CD4-positive, alpha-beta T cell treated with Interleukin-12 subunit alpha and Interleukin-12 subunit beta, for 1 hour (primary cell): Measurements from ENCODE around the gene USP38.
"Not testable (repeated sequence)": the region's sequence is repeated elsewhere in the genome, so short reads cannot be mapped to it uniquely, and the experiment has no call there.

Source experiments
- DNase-seq: peaks from one replicate; pipeline ENCODE4 v3.0.0-alpha.2; 2020

USP38 gene

GRCh38 chr4:143184503-143185252, at the start of gene USP38:
Gene USP38, plus strand, starts transcription at chr4:143184917. Its CDS starts 534 bp downstream, at chr4:143185451.
- peak; percentile 90 for DNase-seq

- DNase-seq = no peak
These were observed 49.4 kb upstream of the USP38 start for GRCh38 chr4:143135358-143135757.

- no peak for DNase-seq
These were observed 44.0 kb upstream of the USP38 start for GRCh38 chr4:143140696-143141095.

GRCh38 chr4:143148521-143148920, 36.2 kb upstream of the USP38 start:
- no peak for DNase-seq

- no peak for DNase-seq
These were observed 27.9 kb upstream of the USP38 start for GRCh38 chr4:143156853-143157252.

GRCh38 chr4:143163614-143164013, 21.1 kb upstream of the USP38 start:
- no peak for DNase-seq

- not testable (repeated sequence) for DNase-seq
These were observed 18.0 kb upstream of the USP38 start for GRCh38 chr4:143166722-143167121.

GRCh38 chr4:143178923-143179322, 5.8 kb upstream of the USP38 start:
- no peak for DNase-seq

- DNase-seq = no peak
These were observed 1.1 kb upstream of the USP38 start for GRCh38 chr4:143183513-143184216.

GRCh38 chr4:143184217-143184502, 557 bp upstream of the USP38 start:
- no peak for DNase-seq

- peak; percentile 25 for DNase-seq
These were observed 763 bp downstream of the USP38 start for GRCh38 chr4:143185253-143186107.

- no peak for DNase-seq
These were observed 1.5 kb downstream of the USP38 start for GRCh38 chr4:143186212-143186611.

- DNase-seq = peak; percentile 27
These were observed 1.9 kb downstream of the USP38 start for GRCh38 chr4:143186649-143187048.

- no peak for DNase-seq
These were observed 3.7 kb downstream of the USP38 start for GRCh38 chr4:143188136-143189088.

- DNase-seq = no peak
These were observed 4.8 kb downstream of the USP38 start for GRCh38 chr4:143189528-143189927.

GRCh38 chr4:143195581-143195980, 10.9 kb downstream of the USP38 start:
- no peak for DNase-seq

GRCh38 chr4:143196323-143196722, 11.6 kb downstream of the USP38 start:
- no peak for DNase-seq

GRCh38 chr4:143199503-143199902, 14.8 kb downstream of the USP38 start:
- no peak for DNase-seq

- no peak for DNase-seq
These were observed 18.1 kb downstream of the USP38 start for GRCh38 chr4:143202824-143203223.

- DNase-seq = no peak
These were observed 18.9 kb downstream of the USP38 start for GRCh38 chr4:143203577-143203976.

GRCh38 chr4:143207555-143207954, 22.8 kb downstream of the USP38 start:
- DNase-seq = no peak

- DNase-seq = no peak
These were observed 27.8 kb downstream of the USP38 start for GRCh38 chr4:143212566-143212965.
